ENCODE data around the gene COA8. TPM values are rescaled to one million over a fixed set of nuclear protein-coding genes. Genes with fewer than 3 reads are reported as not detected.
A peak's percentile ranks its signal among the peaks of the same experiment; 100 is the strongest.

Gene COA8
- total and polyA plus RNA-seq, 2 of the 13 experiments (the other 11 are each of a cell fraction or from before 2014, with no cell fraction given), result 10.9 to 25.1 TPM

- TF ChIP-seq IKZF5 (CRISPR knock-in tag; IDR thresholded peaks at IDR 0.05), result peak; percentile 41; the same call in 1 of the 2 replicates
- TF ChIP-seq ZNF572 (CRISPR knock-in tag; IDR thresholded peaks at IDR 0.05), result peak; percentile 77; the same call in 1 of the 2 replicates
- TF ChIP-seq RAD21 (CRISPR knock-in tag; IDR thresholded peaks at IDR 0.05), result peak; percentile 98
- no peak for TF ChIP-seq TEF (CRISPR knock-in tag; IDR thresholded peaks at IDR 0.05)
- TF ChIP-seq HNRNPL (IDR thresholded peaks at IDR 0.05; ENCODE audit: low read depth, low read length), result no peak
- no peak for TF ChIP-seq MXD1 (CRISPR knock-in tag; IDR thresholded peaks at IDR 0.05)
- TF ChIP-seq THAP11 (CRISPR knock-in tag; IDR thresholded peaks at IDR 0.05), result no peak
- no peak for TF ChIP-seq MAFK (conservative IDR thresholded peaks at IDR 0.05 in 1 of 2, IDR thresholded peaks at IDR 0.05 in 1 of 2; ENCODE audit: low read length in 2 of 2)
- 0 out of 2 replicates have a peak, but pooled peaks have one; percentile 39 for TF ChIP-seq ZNF800 (CRISPR knock-in tag; IDR thresholded peaks at IDR 0.05)
- no peak for TF ChIP-seq ZNF670 (CRISPR knock-in tag; IDR thresholded peaks at IDR 0.05; ENCODE audit: borderline replicate concordance)
- TF ChIP-seq ZNF776 (CRISPR knock-in tag; IDR thresholded peaks at IDR 0.05), result no peak
- no peak for TF ChIP-seq ZNF816 (CRISPR knock-in tag; IDR thresholded peaks at IDR 0.05; ENCODE audit: borderline replicate concordance)
- TF ChIP-seq SRSF1 (optimal IDR thresholded peaks at IDR 0.05; ENCODE audit: low read depth, low read length), result peak; percentile 47
- no peak for TF ChIP-seq ZNF101 (CRISPR knock-in tag; IDR thresholded peaks at IDR 0.05; ENCODE audit: borderline replicate concordance, low read depth)
- peak; percentile 46; the same call in 1 of the 2 replicates for TF ChIP-seq ZBTB38 (CRISPR knock-in tag; IDR thresholded peaks at IDR 0.05)
- TF ChIP-seq PHB2 (IDR thresholded peaks at IDR 0.05; ENCODE audit: partially characterized antibody), result no peak
- TF ChIP-seq PREB (CRISPR knock-in tag; IDR thresholded peaks at IDR 0.05), result no peak
- no peak for TF ChIP-seq ZNF136 (CRISPR knock-in tag; IDR thresholded peaks at IDR 0.05; ENCODE audit: low read depth)
- no peak for TF ChIP-seq ZNF615 (CRISPR knock-in tag; IDR thresholded peaks at IDR 0.05; ENCODE audit: borderline replicate concordance)
- TF ChIP-seq ZBTB49 (CRISPR knock-in tag; IDR thresholded peaks at IDR 0.05; ENCODE audit: borderline replicate concordance), result no peak
- TF ChIP-seq ZNF768 (CRISPR knock-in tag; IDR thresholded peaks at IDR 0.05), result peak; percentile 21; the same call in 1 of the 2 replicates
- TF ChIP-seq HES4 (CRISPR knock-in tag; IDR thresholded peaks at IDR 0.05; ENCODE audit: borderline replicate concordance), result no peak
Measured at GRCh38 chr14:103546652-103547454, 15.9 kb upstream of the COA8 start (continued).

Data from HepG2 (cell line).